HG02938 (cell line): Measurements from ENCODE around the gene BICC1.

Experiments
- ATAC-seq: cut with Tn5 transposase; IDR thresholded peaks from one replicate; pipeline ENCODE4 v1.9.1; 2021; ENCODE audit warnings: mild to moderate bottlenecking, moderate library complexity; ENCODE audit not compliant: unreplicated experiment

Gene BICC1

GRCh38 chr10:58773944-58774343, 261.3 kb downstream of the BICC1 start:
- no peak for ATAC-seq

- ATAC-seq, result no peak
These were observed 263.4 kb downstream of the BICC1 start for GRCh38 chr10:58775960-58776567.

GRCh38 chr10:58776568-58777318, 264.1 kb downstream of the BICC1 start:
- ATAC-seq, result no peak

- no peak for ATAC-seq
These were observed 266.3 kb downstream of the BICC1 start for GRCh38 chr10:58778966-58779365.

GRCh38 chr10:58779594-58779993, 266.9 kb downstream of the BICC1 start:
- no peak for ATAC-seq

- ATAC-seq, result no peak
These were observed 267.8 kb downstream of the BICC1 start for GRCh38 chr10:58780476-58780875.

- peak; percentile 69 for ATAC-seq
These were observed 269.3 kb downstream of the BICC1 start for GRCh38 chr10:58781873-58782488.

- no peak for ATAC-seq
These were observed 270.5 kb downstream of the BICC1 start for GRCh38 chr10:58782876-58783851.

- ATAC-seq, result no peak
These were observed 271.7 kb downstream of the BICC1 start for GRCh38 chr10:58784361-58784760.

- no peak for ATAC-seq
These were observed 272.7 kb downstream of the BICC1 start for GRCh38 chr10:58785354-58785753.

- ATAC-seq, result no peak
These were observed 278.5 kb downstream of the BICC1 start for GRCh38 chr10:58791137-58791536.

- ATAC-seq, result no peak
These were observed 282.9 kb downstream of the BICC1 start for GRCh38 chr10:58795560-58795959.

GRCh38 chr10:58796242-58796641, 283.6 kb downstream of the BICC1 start:
- no peak for ATAC-seq

- ATAC-seq, result no peak
These were observed 284.2 kb downstream of the BICC1 start for GRCh38 chr10:58796824-58797223.

- ATAC-seq, result no peak
These were observed 284.7 kb downstream of the BICC1 start for GRCh38 chr10:58797356-58797755.

- no peak for ATAC-seq
These were observed 289.4 kb downstream of the BICC1 start for GRCh38 chr10:58802047-58802446.

GRCh38 chr10:58806323-58806722, 293.7 kb downstream of the BICC1 start:
- ATAC-seq, result no peak

GRCh38 chr10:58806970-58807628, 294.4 kb downstream of the BICC1 start:
- ATAC-seq, result no peak

GRCh38 chr10:58807629-58808022, 295.0 kb downstream of the BICC1 start:
- no peak for ATAC-seq

GRCh38 chr10:58810751-58811150, 298.1 kb downstream of the BICC1 start:
- ATAC-seq, result no peak
